Astrocyte (in vitro differentiated cells and primary cell): ENCODE measurements around the gene PRPF4.

ENCODE experiments used
- CTCF ChIP-seq: IDR thresholded peaks from 2 replicates; pipeline ENCODE4 v1.5.1; 2011; ENCODE audit warnings: low read depth, mild to moderate bottlenecking, inconsistent platforms, low read length, moderate library complexity; ENCODE audit not compliant: insufficient read depth
- EZH2 ChIP-seq: IDR thresholded peaks from 2 replicates; pipeline ENCODE4 v1.6.1; 2012; ENCODE audit warnings: mild to moderate bottlenecking, low read length, inconsistent platforms; ENCODE audit not compliant: insufficient read depth

- TF ChIP-seq CTCF = no peak
- no peak for TF ChIP-seq EZH2
Observed at GRCh38 chr9:113341712-113342410, 66.4 kb downstream of the PRPF4 start.
